Measurements from ENCODE around the gene GALNT2. TPM values are rescaled to one million over a fixed set of nuclear protein-coding genes. Genes with fewer than 3 reads are reported as not detected.

GALNT2 gene
- polyA plus RNA-seq, 1 of the 3 experiments (the other 2 are of a cell fraction) = 118 TPM

DNA sequence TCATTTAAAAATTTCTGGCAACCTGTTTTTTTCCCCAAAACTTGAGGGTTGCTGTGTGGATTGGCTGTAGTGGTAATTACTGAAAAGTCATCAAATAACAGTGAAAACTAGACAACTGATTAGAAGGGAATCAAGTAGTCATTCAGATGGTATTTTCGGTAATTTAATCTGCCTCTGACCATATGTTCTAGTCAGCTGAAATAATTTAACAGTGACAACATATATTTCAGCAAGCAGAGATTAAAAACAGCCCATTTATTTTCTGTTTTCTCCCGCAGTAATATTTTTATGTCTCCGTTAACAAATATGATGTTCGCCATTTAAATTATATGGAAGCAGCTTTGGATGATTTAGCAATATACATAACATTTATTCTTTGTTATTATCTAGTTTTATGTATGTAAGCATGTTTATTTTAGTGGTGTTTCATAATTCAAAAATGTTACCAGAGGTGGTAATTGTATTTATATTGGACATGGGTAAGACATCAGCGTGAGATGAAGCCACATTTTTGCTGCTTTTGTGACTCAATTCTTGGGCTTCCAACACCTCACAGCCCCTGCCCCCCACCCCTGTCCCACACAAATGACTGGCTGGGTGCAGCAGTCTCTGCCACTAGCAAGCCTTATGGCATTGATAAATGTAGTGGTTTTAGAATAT lies 104.4 kb downstream of the GALNT2 start:
- 77% methylated on average over 5 of the region's 5 CpGs for WGBS (ENCODE audit: low lambda C conversion rate)
- DNase-seq = no peak
- peak overlapping the region in 1 of 2 experiments; percentile 51; a peak in 2 of 4 replicates for H3K27ac ChIP-seq (ENCODE audit: low read depth in 2 of 2, low read length in 1 of 2)
- H3K9ac ChIP-seq = no peak overlapping the region
- TF ChIP-seq JUND (IDR thresholded peaks at IDR 0.05) (peak; percentile 16; the same call in 1 of the 2 replicates), EZH2phosphoT487 (IDR thresholded peaks at IDR 0.05; ENCODE audit: borderline replicate concordance, low read depth) (no peak), SMC3 (IDR thresholded peaks at IDR 0.05; ENCODE audit: low read depth, low read length) (no peak), TCF12 (IDR thresholded peaks at IDR 0.05) (peak; percentile 57)
- TF ChIP-seq, protein P1, sequence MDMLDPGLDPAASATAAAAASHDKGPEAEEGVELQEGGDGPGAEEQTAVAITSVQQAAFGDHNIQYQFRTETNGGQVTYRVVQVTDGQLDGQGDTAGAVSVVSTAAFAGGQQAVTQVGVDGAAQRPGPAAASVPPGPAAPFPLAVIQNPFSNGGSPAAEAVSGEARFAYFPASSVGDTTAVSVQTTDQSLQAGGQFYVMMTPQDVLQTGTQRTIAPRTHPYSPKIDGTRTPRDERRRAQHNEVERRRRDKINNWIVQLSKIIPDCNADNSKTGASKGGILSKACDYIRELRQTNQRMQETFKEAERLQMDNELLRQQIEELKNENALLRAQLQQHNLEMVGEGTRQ (IDR thresholded peaks at IDR 0.05; ENCODE audit: borderline replicate concordance, low read depth, low read length) = no peak
- peaks cover 12 to 26% of the 10 kb centered on the region in 2 experiments; a peak in 3 of 4 replicates for H3K4me1 ChIP-seq (ENCODE audit: control insufficient read depth in 1 of 2, insufficient read depth in 2 of 2, low read depth in 1 of 2, low read length in 1 of 2)
- H4K20me1 ChIP-seq (ENCODE audit: insufficient read depth) = peaks cover 51% of the 10 kb centered on the region
- no peaks in the 10 kb centered on the region for H3K9me2 ChIP-seq
- H3K27me3 ChIP-seq (ENCODE audit: insufficient read depth) = no peaks in the 10 kb centered on the region
- H3K4me3 ChIP-seq (ENCODE audit: low read depth in 2 of 2, low read length in 1 of 2) = no peak overlapping the region
- peaks cover 10% of the 10 kb centered on the region for H3F3A ChIP-seq (replicated peaks; ENCODE audit: insufficient read depth)
- CTCF ChIA-PET = no interaction called here
- POLR2A ChIA-PET = no interaction called here
- 0 out of 2 replicates have a peak overlapping the region, but pooled peaks have one; percentile 21 for H3K4me2 ChIP-seq
- no peaks in the 10 kb centered on the region for H3K36me3 ChIP-seq (replicated peaks in 1 of 2; ENCODE audit: control insufficient read depth in 1 of 2, insufficient read depth in 2 of 2, low read length in 1 of 2)
- H3K9me3 ChIP-seq = no peaks in the 10 kb centered on the region
- peaks cover 56% of the 10 kb centered on the region for H3K79me2 ChIP-seq (ENCODE audit: insufficient read depth)
- no peak overlapping the region for H2AFZ ChIP-seq (ENCODE audit: low read depth)

GRCh38 chr1:230172016-230172537 lies 105.0 kb downstream of the GALNT2 start:
- Histone ChIP-seq H3K9ac (no peak overlapping the region), H3K4me2 (peak overlapping the region; percentile 21; the same call in 1 of the 2 replicates), H3F3A (replicated peaks; ENCODE audit: insufficient read depth) (peaks cover 10% of the 10 kb centered on the region), H2AFZ (ENCODE audit: low read depth) (no peak overlapping the region), H3K4me3 (ENCODE audit: low read depth in 2 of 2, low read length in 1 of 2) (no peak overlapping the region), H3K9me3 (no peaks in the 10 kb centered on the region), H3K27me3 (ENCODE audit: insufficient read depth) (no peaks in the 10 kb centered on the region), H3K36me3 (replicated peaks in 1 of 2; ENCODE audit: control insufficient read depth in 1 of 2, insufficient read depth in 2 of 2, low read length in 1 of 2) (no peaks in the 10 kb centered on the region), H4K20me1 (ENCODE audit: insufficient read depth) (peaks cover 51% of the 10 kb centered on the region), H3K79me2 (ENCODE audit: insufficient read depth) (peaks cover 54% of the 10 kb centered on the region), H3K27ac (ENCODE audit: low read depth in 2 of 2, low read length in 1 of 2) (peak overlapping the region in 1 of 2 experiments; percentile 51; a peak in 2 of 4 replicates), H3K4me1 (ENCODE audit: control insufficient read depth in 1 of 2, insufficient read depth in 2 of 2, low read depth in 1 of 2, low read length in 1 of 2) (peaks cover 12 to 31% of the 10 kb centered on the region in 2 experiments; a peak in 3 of 4 replicates), H3K9me2 (no peaks in the 10 kb centered on the region)
- whole genome bisulfite sequencing (ENCODE audit: low lambda C conversion rate) = over 99% methylated on average over 6 of the region's 7 CpGs
- no peak for DNase-seq
- CTCF ChIA-PET = no interaction called here
- TF ChIP-seq GABPA (IDR thresholded peaks at IDR 0.05; ENCODE audit: low read depth) = no peak
- TF ChIP-seq, protein P2, sequence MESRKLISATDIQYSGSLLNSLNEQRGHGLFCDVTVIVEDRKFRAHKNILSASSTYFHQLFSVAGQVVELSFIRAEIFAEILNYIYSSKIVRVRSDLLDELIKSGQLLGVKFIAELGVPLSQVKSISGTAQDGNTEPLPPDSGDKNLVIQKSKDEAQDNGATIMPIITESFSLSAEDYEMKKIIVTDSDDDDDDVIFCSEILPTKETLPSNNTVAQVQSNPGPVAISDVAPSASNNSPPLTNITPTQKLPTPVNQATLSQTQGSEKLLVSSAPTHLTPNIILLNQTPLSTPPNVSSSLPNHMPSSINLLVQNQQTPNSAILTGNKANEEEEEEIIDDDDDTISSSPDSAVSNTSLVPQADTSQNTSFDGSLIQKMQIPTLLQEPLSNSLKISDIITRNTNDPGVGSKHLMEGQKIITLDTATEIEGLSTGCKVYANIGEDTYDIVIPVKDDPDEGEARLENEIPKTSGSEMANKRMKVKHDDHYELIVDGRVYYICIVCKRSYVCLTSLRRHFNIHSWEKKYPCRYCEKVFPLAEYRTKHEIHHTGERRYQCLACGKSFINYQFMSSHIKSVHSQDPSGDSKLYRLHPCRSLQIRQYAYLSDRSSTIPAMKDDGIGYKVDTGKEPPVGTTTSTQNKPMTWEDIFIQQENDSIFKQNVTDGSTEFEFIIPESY (IDR thresholded peaks at IDR 0.05; ENCODE audit: borderline replicate concordance, low read depth) = no peak
- no peak for TF ChIP-seq RFX5 (IDR thresholded peaks at IDR 0.05; ENCODE audit: low read length)
- TF ChIP-seq JUND (IDR thresholded peaks at IDR 0.05) = no peak
- no peak for TF ChIP-seq EP300 (IDR thresholded peaks at IDR 0.05; ENCODE audit: borderline replicate concordance in 1 of 2, low read depth in 1 of 2, low read length in 1 of 2)
- no peak for TF ChIP-seq NFIC (IDR thresholded peaks at IDR 0.05; ENCODE audit: borderline replicate concordance)
- TF ChIP-seq MAX (IDR thresholded peaks at IDR 0.05; ENCODE audit: low read depth) = no peak
- no peak for TF ChIP-seq MEF2A (IDR thresholded peaks at IDR 0.05; ENCODE audit: borderline replicate concordance, low read depth)
- no peak for TF ChIP-seq MXI1 (IDR thresholded peaks at IDR 0.05; ENCODE audit: low read depth, low read length)
- no peak for TF ChIP-seq GATA2 (CRISPR knock-in tag; IDR thresholded peaks at IDR 0.05)
- TF ChIP-seq POLR2AphosphoS5 (IDR thresholded peaks at IDR 0.05; ENCODE audit: low read depth, low read length) = no peak
- TF ChIP-seq YY1 (IDR thresholded peaks at IDR 0.05; ENCODE audit: low read depth) = no peak
- TF ChIP-seq RAD21 (IDR thresholded peaks at IDR 0.05; ENCODE audit: low read length) = no peak
- TF ChIP-seq TCF12 (IDR thresholded peaks at IDR 0.05) = no peak
- no peak for TF ChIP-seq RCOR1 (IDR thresholded peaks at IDR 0.05; ENCODE audit: low read length)
- no peak for TF ChIP-seq ELF1 (IDR thresholded peaks at IDR 0.05)
- TF ChIP-seq, protein P1 (IDR thresholded peaks at IDR 0.05; ENCODE audit: borderline replicate concordance, low read depth, low read length) = no peak
- TF ChIP-seq EZH2phosphoT487 (IDR thresholded peaks at IDR 0.05; ENCODE audit: borderline replicate concordance, low read depth) = no peak
- POLR2A ChIA-PET = no interaction called here
